Neural cell (in vitro differentiated cells): ENCODE data around the gene SH3GL2.

Source experiments
- CTCF ChIP-seq: fragments of 450-650 bp; IDR thresholded peaks from 2 replicates; pipeline ENCODE4 v1.5.1; 2014; ENCODE audit warnings: antibody characterized with exemption, mild to moderate bottlenecking, moderate library complexity; ENCODE audit not compliant: poor library complexity, severe bottlenecking
- EP300 ChIP-seq: fragments of 450-650 bp; conservative IDR thresholded peaks from 2 replicates; pipeline ENCODE4 v1.6.1; 2014; ENCODE audit warnings: antibody characterized with exemption, mild to moderate bottlenecking, moderate library complexity; ENCODE audit not compliant: poor library complexity, severe bottlenecking
- EZH2 ChIP-seq: fragments of 200-600, 300-800 bp; shearing (Covaris generic), sonication (generic); IDR thresholded peaks from 2 replicates; pipeline ENCODE4 v1.6.1; 2014; ENCODE audit warnings: antibody characterized with exemption, low read length, borderline replicate concordance, mild to moderate bottlenecking; ENCODE audit not compliant: insufficient read depth, poor library complexity, severe bottlenecking
- POLR2AphosphoS5 ChIP-seq: IDR thresholded peaks from 2 replicates; pipeline ENCODE4 v1.6.1; 2012
- TAF1 ChIP-seq: IDR thresholded peaks from 2 replicates; pipeline ENCODE4 v1.6.1; 2012; ENCODE audit warnings: low read depth

GRCh38 chr9:17816431-17817027 is 237.7 kb downstream of the SH3GL2 start:
- TF ChIP-seq CTCF (no peak), EZH2 (no peak), EP300 (no peak), POLR2AphosphoS5 (no peak), TAF1 (no peak)
